T-helper 2 cell treated with Interferon-gamma antibody and Interleukin-4, amounts not matched to agents 5 μg/mL and 100 μg/mL, for 36 hours (primary cell): ENCODE data around the gene CDCP1.
"Not testable (repeated sequence)": the region's sequence is repeated elsewhere in the genome, so short reads cannot be mapped to it uniquely, and the experiment has no call there.

Experiments
- DNase-seq: peaks from one replicate; pipeline ENCODE4 v3.0.0; 2021; ENCODE audit warnings: low spot score
- H3K27ac Mint-ChIP-seq: one replicate; pipeline ENCODE4 v1.8.0; 2021; ENCODE audit warnings: mild to moderate bottlenecking, mixed read lengths
- H3K27me3 Mint-ChIP-seq: one replicate; pipeline ENCODE4 v1.8.0; 2021; ENCODE audit warnings: low read depth, mixed read lengths
- H3K36me3 Mint-ChIP-seq: one replicate; pipeline ENCODE4 v1.8.0; 2021; ENCODE audit warnings: low read depth, mixed read lengths
- H3K4me1 Mint-ChIP-seq: one replicate; pipeline ENCODE4 v1.8.0; 2021; ENCODE audit warnings: low read depth, mixed read lengths
- H3K4me3 Mint-ChIP-seq: one replicate; pipeline ENCODE4 v1.8.0; 2022; ENCODE audit warnings: mild to moderate bottlenecking, moderate library complexity, mixed read lengths
- H3K9me3 Mint-ChIP-seq: one replicate; pipeline ENCODE4 v1.8.0; 2021; ENCODE audit warnings: mixed read lengths

The CDCP1 gene

DNA sequence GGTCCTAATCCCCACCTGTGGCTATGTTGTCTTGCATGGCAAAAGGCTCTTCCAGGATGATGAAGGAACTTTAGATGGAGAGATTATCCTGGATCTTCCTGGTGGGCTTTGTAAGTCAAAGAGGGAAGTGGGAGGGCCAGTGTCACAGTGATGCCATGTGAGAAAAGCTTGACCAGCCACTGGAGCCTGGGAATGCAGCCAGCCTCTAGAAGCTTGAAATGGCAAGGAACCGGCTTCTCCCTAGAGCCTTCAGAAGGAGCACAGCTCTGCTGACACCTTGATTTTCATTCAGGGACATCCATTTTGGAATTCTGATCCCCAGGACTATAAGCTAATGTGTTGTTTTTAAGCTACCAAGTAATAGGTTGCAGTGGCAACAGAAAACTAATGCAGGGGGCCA lies 61.8 kb downstream of the CDCP1 start:
- Mint-ChIP-seq H3K27ac (no peak overlapping the region), H3K27me3 (no peaks in the 10 kb centered on the region), H3K9me3 (no peaks in the 10 kb centered on the region), H3K4me3 (no peak overlapping the region), H3K36me3 (peaks cover 34% of the 10 kb centered on the region), H3K4me1 (peaks cover 11% of the 10 kb centered on the region)
- no peak for DNase-seq

DNA sequence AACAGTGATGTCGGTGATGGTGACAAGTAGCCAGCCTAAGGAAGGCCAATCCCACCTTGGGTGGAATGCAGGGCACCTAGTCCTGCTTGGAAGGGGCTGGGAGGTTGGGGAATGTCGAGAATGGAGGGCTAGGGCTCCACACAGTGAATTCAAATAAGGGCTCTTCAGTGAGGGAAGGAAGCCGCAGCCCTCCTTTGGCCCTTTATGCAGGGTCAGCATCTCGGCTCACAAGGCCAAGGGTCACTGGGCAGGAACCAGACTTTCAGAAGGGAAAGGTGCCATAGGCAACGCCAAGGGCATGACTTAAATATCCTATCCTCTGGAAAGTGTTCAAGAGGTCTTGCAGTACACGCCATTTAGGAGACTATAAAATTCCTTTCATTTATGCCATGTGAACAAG lies 63.2 kb downstream of the CDCP1 start:
- Mint-ChIP-seq H3K27ac (no peak overlapping the region), H3K9me3 (no peaks in the 10 kb centered on the region), H3K4me1 (peaks cover 10% of the 10 kb centered on the region), H3K27me3 (no peaks in the 10 kb centered on the region), H3K4me3 (no peak overlapping the region), H3K36me3 (peaks cover 28% of the 10 kb centered on the region)
- no peak for DNase-seq

DNA sequence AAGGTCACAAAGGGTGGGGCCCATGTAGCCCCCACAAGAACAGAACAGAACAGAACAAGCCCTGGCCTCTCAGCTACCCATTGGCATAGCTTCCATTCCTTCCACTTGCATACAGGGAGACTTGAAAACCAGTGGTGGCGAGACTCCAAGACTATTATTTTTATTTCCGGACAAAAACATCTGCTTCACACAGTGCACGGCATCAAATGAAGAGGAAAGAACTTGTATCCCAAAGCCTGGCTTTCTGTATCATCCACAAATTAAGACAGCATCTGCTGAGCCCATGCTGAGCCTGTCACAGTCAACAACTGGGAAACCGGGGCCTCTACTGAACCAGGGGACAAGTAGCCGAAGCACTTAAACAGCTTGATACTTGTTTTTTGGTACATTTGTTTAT lies 64.0 kb downstream of the CDCP1 start:
- DNase-seq, result no peak
- Mint-ChIP-seq H3K4me1 (peaks cover 10% of the 10 kb centered on the region), H3K4me3 (no peak overlapping the region), H3K9me3 (no peaks in the 10 kb centered on the region), H3K27me3 (no peaks in the 10 kb centered on the region), H3K27ac (no peak overlapping the region), H3K36me3 (peaks cover 26% of the 10 kb centered on the region)

DNA sequence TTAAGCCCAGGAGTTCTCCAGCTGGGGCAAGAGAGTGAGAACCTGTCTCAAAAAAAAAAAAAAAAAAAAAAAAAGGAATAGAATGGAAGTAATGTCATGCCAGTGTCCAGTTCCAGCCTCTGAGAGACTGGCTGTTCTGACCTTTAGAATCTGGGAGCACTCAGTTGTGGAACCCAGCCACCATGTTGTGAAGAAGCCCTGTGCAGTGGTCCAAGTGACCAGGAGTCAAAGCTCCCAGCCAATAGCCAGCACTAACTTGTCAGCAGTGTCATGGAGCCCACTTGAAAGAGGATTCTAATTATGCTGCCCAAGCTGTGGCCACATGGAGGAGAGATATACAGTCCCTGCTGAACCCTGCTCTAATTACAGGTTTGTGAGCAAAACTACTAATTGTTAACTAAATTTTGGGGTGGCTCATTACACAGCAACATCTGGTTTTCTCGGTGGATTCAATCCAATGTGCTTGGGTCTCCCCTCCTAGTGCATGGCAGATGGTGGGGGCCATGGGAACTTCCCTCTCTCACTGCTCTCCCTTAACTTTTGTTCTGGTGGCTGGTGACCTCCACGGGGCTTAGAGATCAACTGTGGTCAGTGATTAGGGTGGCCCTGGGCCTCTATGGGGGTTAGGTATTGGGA lies 64.6 kb downstream of the CDCP1 start:
- H3K9me3 Mint-ChIP-seq, result no peaks in the 10 kb centered on the region
- peaks cover 10% of the 10 kb centered on the region for H3K4me1 Mint-ChIP-seq
- H3K4me3 Mint-ChIP-seq, result no peak overlapping the region
- H3K36me3 Mint-ChIP-seq, result peaks cover 20% of the 10 kb centered on the region
- no peak overlapping the region for H3K27ac Mint-ChIP-seq
- DNase-seq, result no peak
- no peaks in the 10 kb centered on the region for H3K27me3 Mint-ChIP-seq

DNA sequence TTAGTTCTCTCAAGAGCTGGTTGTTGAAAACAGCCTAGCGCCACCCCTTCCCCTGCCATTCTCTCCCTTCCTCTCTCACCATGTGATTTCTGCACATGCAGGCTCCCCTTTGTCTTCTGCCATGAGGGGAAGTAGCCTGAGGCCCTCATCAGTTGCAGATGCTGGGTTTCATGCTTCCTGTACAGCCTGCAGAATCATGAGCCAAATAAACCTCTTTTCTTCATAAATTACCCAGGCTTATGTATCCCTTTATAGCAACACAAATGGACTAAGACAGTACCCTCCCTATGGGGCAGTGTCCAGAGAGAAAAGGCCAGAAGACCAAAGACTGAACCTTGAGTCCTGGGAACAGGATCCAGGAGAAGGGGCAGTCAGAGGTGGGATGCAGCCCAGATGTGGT lies 65.4 kb downstream of the CDCP1 start:
- Mint-ChIP-seq H3K27ac (no peak overlapping the region), H3K9me3 (no peaks in the 10 kb centered on the region), H3K4me1 (peaks cover 10% of the 10 kb centered on the region), H3K27me3 (no peaks in the 10 kb centered on the region), H3K4me3 (no peak overlapping the region), H3K36me3 (peaks cover 15% of the 10 kb centered on the region)
- no peak for DNase-seq

DNA sequence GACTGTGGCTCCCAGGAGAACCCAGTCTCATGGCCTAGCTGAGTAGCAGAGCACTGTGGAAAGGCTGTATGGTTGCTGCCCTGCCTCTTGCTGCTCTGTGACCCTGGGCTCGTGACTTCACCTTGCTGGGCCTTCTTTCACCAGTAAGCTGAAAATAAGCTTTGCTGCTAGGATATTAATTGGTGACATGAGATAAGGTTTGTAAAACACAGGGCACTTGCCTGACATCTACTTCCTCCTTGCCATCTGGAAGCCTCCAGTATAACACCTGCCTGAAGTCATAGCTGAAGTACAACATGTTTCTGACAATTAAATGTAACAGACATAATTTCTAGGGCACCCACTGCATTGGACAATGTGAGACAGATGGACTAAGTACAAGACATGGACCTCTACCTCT lies 66.5 kb downstream of the CDCP1 start:
- H3K4me3 Mint-ChIP-seq, result no peak overlapping the region
- no peak overlapping the region for H3K27ac Mint-ChIP-seq
- H3K4me1 Mint-ChIP-seq, result peaks cover 10% of the 10 kb centered on the region
- H3K36me3 Mint-ChIP-seq, result peaks cover 11% of the 10 kb centered on the region
- H3K9me3 Mint-ChIP-seq, result no peaks in the 10 kb centered on the region
- no peak for DNase-seq
- no peaks in the 10 kb centered on the region for H3K27me3 Mint-ChIP-seq

DNA sequence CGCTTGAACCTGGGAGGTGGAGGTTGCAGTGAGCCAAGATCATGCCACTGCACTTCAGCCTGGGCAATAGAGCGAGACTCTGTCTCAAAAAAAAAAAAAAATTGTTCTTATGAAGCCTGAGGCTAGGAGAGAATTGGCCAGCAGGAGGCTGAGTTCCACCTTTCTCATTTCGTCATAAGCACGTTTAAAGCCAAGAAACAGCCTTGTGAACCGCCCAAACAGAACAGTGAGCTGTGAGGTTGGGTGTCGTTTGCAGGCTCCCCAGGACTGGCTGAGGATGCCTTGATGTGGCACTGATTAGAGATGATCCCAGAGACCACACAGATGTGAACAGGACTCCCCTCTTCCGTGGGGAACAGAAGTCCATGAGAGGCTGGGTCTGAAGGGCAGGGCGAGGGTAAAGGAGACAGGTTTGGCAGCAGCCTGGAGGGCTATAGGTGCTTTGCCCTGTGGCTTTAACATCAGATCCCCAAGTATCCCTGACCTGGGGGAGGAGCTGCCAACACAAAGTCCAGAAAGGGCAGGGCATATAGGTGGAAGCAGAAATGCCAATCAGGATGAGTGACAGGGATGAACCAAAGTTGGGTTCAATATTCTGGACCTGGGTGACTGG lies 67.2 kb downstream of the CDCP1 start:
- Mint-ChIP-seq H3K36me3 (peaks cover 7% of the 10 kb centered on the region), H3K4me1 (peaks cover 10% of the 10 kb centered on the region), H3K27ac (no peak overlapping the region), H3K9me3 (no peaks in the 10 kb centered on the region), H3K4me3 (no peak overlapping the region), H3K27me3 (no peaks in the 10 kb centered on the region)
- no peak for DNase-seq

DNA sequence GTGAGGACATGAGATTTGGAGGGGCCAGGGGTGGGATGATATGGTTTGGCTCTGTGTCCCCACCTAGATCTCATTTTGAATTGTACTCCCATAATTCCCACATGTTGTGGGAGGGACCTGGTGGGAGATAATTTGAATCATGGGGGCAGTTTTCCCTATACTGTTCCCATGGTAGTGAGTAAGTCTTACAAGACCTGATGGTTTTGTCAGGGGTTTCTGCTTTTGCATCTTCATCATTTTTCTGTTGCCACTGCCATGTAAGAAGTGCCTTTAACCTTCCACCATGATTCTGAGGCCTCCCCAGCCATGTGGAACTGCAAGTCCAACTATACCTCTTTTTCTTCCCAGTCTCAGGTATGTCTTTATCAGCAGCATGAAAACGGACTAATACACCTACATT lies 67.9 kb downstream of the CDCP1 start:
- not testable (repeated sequence) for H3K27me3 Mint-ChIP-seq

DNA sequence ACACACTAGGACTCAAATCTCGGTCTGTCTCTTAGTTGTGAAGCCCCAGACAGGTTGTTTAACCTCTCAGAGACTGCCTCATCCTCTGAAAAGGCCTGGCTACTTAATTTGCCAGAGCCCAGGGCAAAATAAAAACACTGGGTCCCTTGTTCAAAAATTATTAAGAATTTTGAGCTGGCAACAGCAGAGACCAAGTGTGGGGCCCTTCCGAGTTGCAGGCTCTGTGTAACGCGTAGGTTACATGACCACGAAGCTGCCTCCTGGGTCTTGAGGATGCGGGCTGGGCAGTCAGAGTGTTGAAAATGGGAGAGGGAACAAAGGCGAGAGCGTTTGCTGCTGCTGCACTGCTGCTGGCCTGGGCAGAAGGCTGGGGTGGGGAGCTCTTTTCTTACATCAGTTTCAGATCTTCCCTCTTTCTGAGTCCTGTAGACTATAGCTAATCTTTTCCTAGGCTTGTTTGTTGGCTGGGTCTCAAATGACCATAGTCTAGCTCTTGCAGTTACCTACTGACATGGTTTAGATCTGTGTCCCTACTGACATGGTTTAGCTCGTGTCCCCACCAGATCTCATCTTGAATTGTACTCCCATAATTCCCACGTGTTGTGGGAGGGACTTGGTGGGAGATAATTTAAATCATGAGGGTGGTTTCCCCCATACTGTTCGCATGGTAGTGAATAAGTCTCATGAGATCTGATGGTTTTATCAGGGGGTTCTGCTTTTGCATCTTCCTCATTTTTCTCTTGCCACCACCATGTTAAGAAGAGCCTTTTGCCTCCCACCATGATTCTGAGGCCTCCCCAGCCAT lies 70.2 kb downstream of the CDCP1 start:
- H3K4me3 Mint-ChIP-seq, result no peak overlapping the region
- no peak for DNase-seq
- no peak overlapping the region for H3K27ac Mint-ChIP-seq
- H3K4me1 Mint-ChIP-seq, result peaks cover 10% of the 10 kb centered on the region
- peaks cover 3% of the 10 kb centered on the region for H3K36me3 Mint-ChIP-seq
- no peaks in the 10 kb centered on the region for H3K9me3 Mint-ChIP-seq
- H3K27me3 Mint-ChIP-seq, result no peaks in the 10 kb centered on the region

More for the DNA sequence above, 67.9 kb downstream of the CDCP1 start:
- not testable (repeated sequence) for H3K27ac Mint-ChIP-seq, H3K36me3 Mint-ChIP-seq, H3K9me3 Mint-ChIP-seq, DNase-seq, H3K4me1 Mint-ChIP-seq, H3K4me3 Mint-ChIP-seq

DNA sequence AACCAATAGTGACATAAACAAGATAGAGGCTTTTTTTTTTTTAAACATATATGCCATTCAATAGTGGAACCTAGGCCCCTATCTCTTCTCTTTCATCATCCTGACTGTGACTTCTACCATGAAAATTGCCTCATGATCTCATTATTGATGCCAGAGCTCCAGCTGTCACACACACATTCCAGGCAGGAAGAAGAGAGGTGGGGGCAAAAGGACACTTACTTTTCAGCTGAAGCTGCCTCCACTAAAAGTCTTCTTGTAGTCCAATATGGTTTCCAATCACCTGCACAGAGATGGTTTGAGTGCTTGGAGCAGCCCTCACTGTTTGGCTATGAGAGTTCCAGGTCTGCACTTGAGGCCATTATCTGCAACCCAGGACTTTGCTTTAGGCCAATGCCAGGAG lies 75.1 kb downstream of the CDCP1 start:
- no peak for DNase-seq
- H3K4me1 Mint-ChIP-seq, result peaks cover 10% of the 10 kb centered on the region
- H3K27ac Mint-ChIP-seq, result no peak overlapping the region
- no peak overlapping the region for H3K4me3 Mint-ChIP-seq
- H3K9me3 Mint-ChIP-seq, result no peaks in the 10 kb centered on the region
- peaks cover 5% of the 10 kb centered on the region for H3K27me3 Mint-ChIP-seq
- H3K36me3 Mint-ChIP-seq, result no peaks in the 10 kb centered on the region

DNA sequence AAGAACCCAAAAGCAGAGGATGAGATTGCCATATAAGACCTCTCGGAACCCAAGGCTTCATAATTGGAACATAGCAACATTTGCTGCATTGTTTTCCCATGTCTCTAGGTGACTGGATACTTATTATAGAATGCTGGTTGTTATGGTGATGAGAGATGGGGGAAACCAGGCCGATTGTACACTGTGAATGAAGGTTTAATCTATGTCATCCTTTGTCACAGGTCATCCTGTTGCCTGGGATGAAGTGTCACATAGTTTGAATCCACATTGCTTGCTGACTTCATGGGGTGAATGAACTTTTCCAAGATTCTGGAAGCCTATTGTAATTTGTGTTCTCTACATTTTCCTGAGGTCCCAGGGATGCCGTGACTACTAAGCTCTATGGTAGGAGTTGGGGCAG lies 78.2 kb downstream of the CDCP1 start:
- peaks cover 5% of the 10 kb centered on the region for H3K27me3 Mint-ChIP-seq
- peaks cover 27% of the 10 kb centered on the region for H3K4me1 Mint-ChIP-seq
- no peak overlapping the region for H3K4me3 Mint-ChIP-seq
- H3K36me3 Mint-ChIP-seq, result no peaks in the 10 kb centered on the region
- no peak for DNase-seq
- no peak overlapping the region for H3K27ac Mint-ChIP-seq
- H3K9me3 Mint-ChIP-seq, result no peaks in the 10 kb centered on the region

DNA sequence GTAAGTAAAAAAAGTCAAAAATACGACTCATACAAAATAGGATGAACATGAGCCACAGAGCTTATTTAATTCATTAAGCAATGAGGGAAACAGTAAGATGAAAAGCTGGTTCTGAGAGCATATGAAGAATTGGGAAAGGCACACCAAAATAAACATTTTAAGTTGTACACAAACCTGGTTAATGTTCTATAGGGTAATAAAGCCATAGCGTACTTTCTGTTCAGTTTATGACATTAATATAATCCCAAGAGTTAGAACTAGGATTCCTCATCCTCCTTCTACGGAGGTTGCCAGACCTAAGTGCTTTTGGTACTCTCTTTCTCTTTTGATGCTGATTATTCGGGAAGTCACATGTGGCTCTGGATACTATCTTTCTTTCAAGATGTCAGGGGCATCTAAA lies 78.7 kb downstream of the CDCP1 start:
- H3K4me1 Mint-ChIP-seq, result peaks cover 31% of the 10 kb centered on the region

DNA sequence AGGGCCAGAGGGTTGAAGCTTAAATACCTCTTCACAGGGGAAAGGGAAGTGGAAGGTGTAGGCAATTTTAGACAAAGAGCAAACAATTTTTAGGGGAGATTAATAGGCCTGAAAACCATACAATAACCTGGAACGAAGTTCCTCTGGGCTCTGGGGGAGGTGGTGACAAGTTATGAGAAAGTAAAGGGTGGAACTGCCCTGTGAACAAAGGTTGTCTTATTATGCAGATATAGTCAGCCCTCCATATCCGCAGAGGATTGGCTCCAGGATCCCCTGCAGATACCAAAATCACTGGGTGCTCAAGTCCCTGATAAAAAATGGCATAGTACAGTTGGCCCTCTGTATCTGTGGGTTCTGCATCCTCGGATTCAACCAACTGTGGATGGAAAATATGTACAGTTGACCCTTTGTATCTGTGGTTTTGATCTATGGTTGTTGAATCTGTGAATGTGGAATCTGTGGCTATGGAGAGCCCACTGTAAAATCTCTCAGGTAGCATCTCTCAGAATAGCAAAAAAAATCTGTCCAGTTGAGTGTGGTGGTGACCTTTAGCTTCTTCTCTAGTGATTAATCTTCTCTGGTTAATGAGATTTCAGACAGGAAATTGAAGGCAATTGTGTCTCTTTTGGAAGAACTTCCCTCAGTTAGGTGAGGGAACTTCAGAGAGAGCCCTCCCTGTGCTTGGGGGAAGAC lies 79.9 kb downstream of the CDCP1 start:
- Mint-ChIP-seq H3K4me3 (no peak overlapping the region), H3K9me3 (no peaks in the 10 kb centered on the region), H3K27me3 (peaks cover 5% of the 10 kb centered on the region), H3K27ac (peak overlapping the region; percentile 95), H3K4me1 (peaks cover 32% of the 10 kb centered on the region), H3K36me3 (no peaks in the 10 kb centered on the region)
- no peak for DNase-seq

More for the DNA sequence above, 78.7 kb downstream of the CDCP1 start:
- Mint-ChIP-seq H3K36me3 (no peaks in the 10 kb centered on the region), H3K27me3 (peaks cover 5% of the 10 kb centered on the region), H3K9me3 (no peaks in the 10 kb centered on the region), H3K27ac (no peak overlapping the region), H3K4me3 (no peak overlapping the region)
- DNase-seq, result no peak

DNA sequence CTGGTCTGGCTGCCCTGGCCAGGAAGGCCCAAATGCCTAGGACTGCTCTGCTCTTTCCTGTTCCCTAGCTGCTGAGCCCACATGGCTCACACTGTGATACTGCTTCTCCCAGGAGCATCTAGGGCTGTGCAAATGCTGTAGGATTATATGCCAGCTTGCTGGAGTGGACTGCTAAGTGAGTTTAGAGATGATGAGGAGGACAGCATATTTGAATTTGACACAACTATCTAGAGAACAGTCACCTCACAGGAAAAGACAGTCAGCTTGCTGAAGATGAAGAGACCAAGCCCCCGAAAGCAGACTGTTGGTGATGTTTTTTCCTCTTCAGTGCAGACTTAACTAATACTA lies 80.8 kb downstream of the CDCP1 start:
- peak overlapping the region; percentile 78 for H3K4me3 Mint-ChIP-seq
- H3K27ac Mint-ChIP-seq, result peak overlapping the region; percentile 95
- H3K36me3 Mint-ChIP-seq, result no peaks in the 10 kb centered on the region
- peaks cover 5% of the 10 kb centered on the region for H3K27me3 Mint-ChIP-seq
- H3K9me3 Mint-ChIP-seq, result no peaks in the 10 kb centered on the region
- peaks cover 32% of the 10 kb centered on the region for H3K4me1 Mint-ChIP-seq
- DNase-seq, result no peak
